A549 (cell line): ENCODE data around the gene SLC4A4. TPM values are rescaled to one million over a fixed set of nuclear protein-coding genes. Genes with fewer than 3 reads are reported as not detected.

ENCODE experiments used
- ATAC-seq, 2 experiments: fragments of 200-7000 bp in 1 of 2; fragments of >200 bp in 1 of 2; cut with Nextera tagmentation in 1 of 2; cut with Tn5 transposase in 1 of 2; 3 replicates each; pipeline versions ENCODE4 v1.8.0 to v1.9.1; 2018 to 2020; ENCODE audit warnings: mild to moderate bottlenecking in 1 of 2, moderate library complexity in 1 of 2
- CTCF ChIA-PET: fragments of 300-600 bp; sonication (Branson Sonifier 250); formaldehyde crosslinking; extraction: SDS; loops from one replicate; lab custom pipeline; 2021; ENCODE audit warnings: antibody characterized with exemption, inconsistent platforms; lab: Yijun Ruan, JAX
- POLR2A ChIA-PET: fragments of 350-600 bp; formaldehyde crosslinking; extraction: SDS; loops from one replicate; lab custom pipeline; 2021; ENCODE audit warnings: antibody characterized with exemption, inconsistent platforms; lab: Yijun Ruan, JAX
- DNase-seq, 2 experiments: peaks; one replicate each; pipeline versions ENCODE4 v3.0.0 to v3.0.0-alpha.2; 2011 to 2016; ENCODE audit warnings: low read depth in 1 of 2, low spot score in 1 of 2
- FAIRE-seq: peaks from 2 replicates; lab custom pipeline; 2011; peaks lifted over from hg19 to GRCh38; lab: Jason Lieb, UNC
- H3K27ac ChIP-seq, 2 experiments: fragments of >200 bp; sonication (Bioruptor Twin); formaldehyde crosslinking; 3 replicates each; pipeline ENCODE4 v1.5.1; 2016 to 2017
- H3K4me1 ChIP-seq: fragments of >200 bp; sonication (Bioruptor Twin); formaldehyde crosslinking; 3 replicates; pipeline ENCODE4 v1.6.1; 2016
- H3K4me2 ChIP-seq: fragments of >200 bp; sonication (Bioruptor Twin); formaldehyde crosslinking; 3 replicates; pipeline ENCODE4 v1.6.1; 2016
- H3K4me3 ChIP-seq: fragments of >200 bp; sonication (Bioruptor Twin); formaldehyde crosslinking; 3 replicates; pipeline ENCODE4 v1.5.1; 2016
- H3K9me3 ChIP-seq: fragments of >200 bp; sonication (Bioruptor Twin); formaldehyde crosslinking; 3 replicates; pipeline ENCODE4 v1.6.1; 2016
- CHD2 ChIP-seq: fragments of 150-350 bp; IDR thresholded peaks from 2 replicates; pipeline ENCODE4 v1.6.1; 2014; ENCODE audit warnings: low read length; ENCODE audit not compliant: partially characterized antibody
- CTCF ChIP-seq: fragments of >200 bp; sonication (Bioruptor Twin); formaldehyde crosslinking; IDR thresholded peaks from 3 replicates; pipeline ENCODE4 v1.5.1; 2016
- E2F6 ChIP-seq: IDR thresholded peaks from 2 replicates; pipeline ENCODE4 v1.6.1; 2012; ENCODE audit warnings: low read depth, borderline replicate concordance
- EP300 ChIP-seq, 2 experiments: fragments of >200 bp; sonication (Bioruptor Twin); formaldehyde crosslinking; IDR thresholded peaks; 2 replicates in 1 of 2; 3 replicates in 1 of 2; pipeline ENCODE4 v1.6.1; 2016 to 2017
- ESRRA ChIP-seq: fragments of 150-350 bp; IDR thresholded peaks from 2 replicates; pipeline ENCODE4 v1.6.1; 2014; ENCODE audit warnings: mild to moderate bottlenecking, low read length, borderline replicate concordance
- FOSB ChIP-seq: fragments of 250-450 bp; sonication (Bioruptor Pico); IDR thresholded peaks from 2 replicates; pipeline ENCODE4 v1.5.0; 2020; ENCODE audit warnings: mild to moderate bottlenecking, moderate library complexity
- FOSL2 ChIP-seq, 2 experiments: fragments of 450-650 bp in 1 of 2; fragments of >200 bp in 1 of 2; sonication (Bioruptor Twin) in 1 of 2; formaldehyde crosslinking; IDR thresholded peaks; 2 replicates each; pipeline versions ENCODE4 v1.5.0 to v1.6.1; 2016 to 2020; ENCODE audit warnings: mild to moderate bottlenecking in 1 of 2, moderate library complexity in 1 of 2
- HES2 ChIP-seq: fragments of >200 bp; sonication (Bioruptor Twin); formaldehyde crosslinking; IDR thresholded peaks from 2 replicates; pipeline ENCODE4 v1.6.1; 2016
- HOXA7 ChIP-seq: fragments of 250-450 bp; sonication (Bioruptor Pico); IDR thresholded peaks from 2 replicates; pipeline ENCODE4 v1.5.0; 2020; ENCODE audit warnings: mild to moderate bottlenecking, moderate library complexity
- HOXB5 ChIP-seq: fragments of 250-450 bp; sonication (Bioruptor Pico); IDR thresholded peaks from 2 replicates; pipeline ENCODE4 v1.5.0; 2020; ENCODE audit warnings: mild to moderate bottlenecking, moderate library complexity
- JUN ChIP-seq, 2 experiments: fragments of >200 bp; sonication (Bioruptor Twin); formaldehyde crosslinking; IDR thresholded peaks; 2 replicates in 1 of 2; 3 replicates in 1 of 2; pipeline ENCODE4 v1.6.1; 2016 to 2017
- MAFK ChIP-seq: fragments of 450-650 bp; IDR thresholded peaks from 2 replicates; pipeline ENCODE4 v1.6.1; 2014; ENCODE audit not compliant: partially characterized antibody
- MAZ ChIP-seq: fragments of 150-350 bp; IDR thresholded peaks from 2 replicates; pipeline ENCODE4 v1.6.1; 2014; ENCODE audit warnings: antibody characterized with exemption, low read depth, low read length, borderline replicate concordance
- MYC ChIP-seq: IDR thresholded peaks from 2 replicates; pipeline ENCODE4 v1.6.1; 2012; ENCODE audit warnings: mild to moderate bottlenecking, inconsistent platforms, low read length, improper control_type of control experiment, borderline replicate concordance
- NFE2L2 ChIP-seq: fragments of 150-350 bp; conservative IDR thresholded peaks from 2 replicates; pipeline ENCODE4 v1.6.1; 2014; ENCODE audit warnings: low read length
- NPAS2 ChIP-seq: fragments of 250-450 bp; sonication (Bioruptor Pico); IDR thresholded peaks from 2 replicates; pipeline ENCODE4 v1.8.0; 2022; ENCODE audit warnings: mild to moderate bottlenecking, moderate library complexity, borderline replicate concordance
- NR3C1 ChIP-seq: fragments of >200 bp; sonication (Bioruptor Twin); formaldehyde crosslinking; IDR thresholded peaks from 3 replicates; pipeline ENCODE4 v1.6.1; 2017
- PHF8 ChIP-seq: fragments of 200-600 bp; sonication (generic); IDR thresholded peaks from 2 replicates; pipeline ENCODE4 v1.6.1; 2016; ENCODE audit warnings: low read depth, mild to moderate bottlenecking, antibody characterized with exemption, moderate library complexity, borderline replicate concordance
- RAD21 ChIP-seq, 2 experiments: fragments of >200 bp in 1 of 2; sonication (Bioruptor Twin) in 1 of 2; formaldehyde crosslinking in 1 of 2; IDR thresholded peaks in 1 of 2; conservative IDR thresholded peaks in 1 of 2; 2 replicates in 1 of 2; 3 replicates in 1 of 2; pipeline ENCODE4 v1.6.1; 2012 to 2018; ENCODE audit warnings: inconsistent platforms in 1 of 2
- RFX5 ChIP-seq: fragments of 450-650 bp; IDR thresholded peaks from 2 replicates; pipeline ENCODE4 v1.7.1; 2014; ENCODE audit warnings: antibody characterized with exemption, mild to moderate bottlenecking, moderate library complexity
- SREBF2 ChIP-seq: fragments of 450-650 bp; IDR thresholded peaks from 2 replicates; pipeline ENCODE4 v1.6.1; 2014; ENCODE audit warnings: mild to moderate bottlenecking, moderate library complexity
- USF2 ChIP-seq: fragments of 450-650 bp; IDR thresholded peaks from 2 replicates; pipeline ENCODE4 v1.6.1; 2014; ENCODE audit warnings: antibody characterized with exemption
- ZC3H11A ChIP-seq: fragments of 450-650 bp; IDR thresholded peaks from 2 replicates; pipeline ENCODE4 v1.6.1; 2014; ENCODE audit warnings: antibody characterized with exemption, mild to moderate bottlenecking
- ZSCAN20 ChIP-seq: fragments of 250-450 bp; sonication (Bioruptor Pico); IDR thresholded peaks from 2 replicates; pipeline ENCODE4 v1.8.0; 2022; ENCODE audit warnings: mild to moderate bottlenecking, moderate library complexity
- WGBS: methylation state at CpG from one replicate; pipeline ENCODE4 v1.1.6; 2017; ENCODE audit errors: missing lambda C conversion rate; 5-methylcytosine and 5-hydroxymethylcytosine counted together
- polyA plus RNA-seq, 4 experiments: library from polyadenylated mRNA; depleted of rRNA in 3 of 4; stranded (reverse); fragments of >200 nt; fragmentation: RNase III in 1 of 4; extraction: RNeasy Plus Mini Kit Qiagen cat#74134 plus additional on column Dnase treatment in 1 of 4; gene quantifications; 2 replicates in 3 of 4; 3 replicates in 1 of 4; pipeline ENCODE4 v1.2.3, GENCODE V29; 2011 to 2017
- TF ChIP-seq, protein P1 (sequence below): fragments of 150-350 bp; IDR thresholded peaks from 2 replicates; pipeline ENCODE4 v1.6.1; 2014; ENCODE audit warnings: low read depth, mild to moderate bottlenecking, low read length

The SLC4A4 gene
- polyA plus RNA-seq, 2 of the 4 experiments (the other 2 are of a cell fraction) = 1.8 to 2.9 TPM

- Histone ChIP-seq H3K27ac (no peak overlapping the region), H3K9me3 (no peaks in the 10 kb centered on the region), H3K4me3 (no peak overlapping the region), H3K4me1 (no peaks in the 10 kb centered on the region), H3K4me2 (no peak overlapping the region)
- TF ChIP-seq PHF8 (no peak), MAZ (no peak), CTCF (no peak), MYC (no peak), HOXB5 (CRISPR knock-in tag) (no peak), EP300 (IDR thresholded peaks at IDR 0.05) (no peak), USF2 (no peak), HES2 (no peak), RFX5 (no peak)
- no peak for ATAC-seq
- CTCF ChIA-PET = no interaction called here
- no peak for FAIRE-seq
- WGBS = 54% methylated on average over 2 of the region's 2 CpGs
- no peak for DNase-seq
- POLR2A ChIA-PET = no interaction called here
Observed at GRCh38 chr4:71444395-71444794, 105.6 kb downstream of the SLC4A4 start.

DNA sequence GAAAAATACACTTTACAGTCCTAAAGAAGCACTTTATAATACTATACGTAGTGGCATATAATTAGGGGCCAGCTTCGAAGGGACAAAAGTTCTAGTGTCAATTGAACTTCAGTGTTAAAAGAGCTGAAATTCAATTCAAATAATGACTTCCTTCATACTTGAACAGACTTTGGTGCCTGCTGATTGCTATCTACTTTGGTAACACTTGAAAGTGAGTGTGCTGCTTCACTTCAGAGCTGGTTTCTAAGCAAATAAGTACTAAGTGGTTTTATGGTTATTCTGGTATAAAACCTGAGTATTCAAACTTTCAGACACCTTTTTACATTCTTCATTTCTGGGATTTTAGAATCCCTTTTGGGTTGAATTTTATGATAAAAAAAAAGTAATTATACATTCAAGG is 107.0 kb downstream of the SLC4A4 start:
- DNase-seq = no peak
- no peak overlapping the region for H3K4me3 ChIP-seq
- no peak for FAIRE-seq
- ChIA-PET CTCF (no interaction called here), POLR2A (no interaction called here)
- no peak for ATAC-seq
- no peaks in the 10 kb centered on the region for H3K9me3 ChIP-seq
- no peaks in the 10 kb centered on the region for H3K4me1 ChIP-seq
- no peak overlapping the region for H3K4me2 ChIP-seq
- H3K27ac ChIP-seq = no peak overlapping the region
- TF ChIP-seq RFX5 (no peak), CTCF (no peak), FOSB (no peak), ZC3H11A (no peak), NPAS2 (CRISPR knock-in tag) (no peak), ZSCAN20 (no peak), SREBF2 (no peak)
- TF ChIP-seq, protein P1, sequence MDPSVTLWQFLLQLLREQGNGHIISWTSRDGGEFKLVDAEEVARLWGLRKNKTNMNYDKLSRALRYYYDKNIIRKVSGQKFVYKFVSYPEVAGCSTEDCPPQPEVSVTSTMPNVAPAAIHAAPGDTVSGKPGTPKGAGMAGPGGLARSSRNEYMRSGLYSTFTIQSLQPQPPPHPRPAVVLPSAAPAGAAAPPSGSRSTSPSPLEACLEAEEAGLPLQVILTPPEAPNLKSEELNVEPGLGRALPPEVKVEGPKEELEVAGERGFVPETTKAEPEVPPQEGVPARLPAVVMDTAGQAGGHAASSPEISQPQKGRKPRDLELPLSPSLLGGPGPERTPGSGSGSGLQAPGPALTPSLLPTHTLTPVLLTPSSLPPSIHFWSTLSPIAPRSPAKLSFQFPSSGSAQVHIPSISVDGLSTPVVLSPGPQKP = no peak
- WGBS = 85% methylated on average over 2 of the region's 2 CpGs

DNA sequence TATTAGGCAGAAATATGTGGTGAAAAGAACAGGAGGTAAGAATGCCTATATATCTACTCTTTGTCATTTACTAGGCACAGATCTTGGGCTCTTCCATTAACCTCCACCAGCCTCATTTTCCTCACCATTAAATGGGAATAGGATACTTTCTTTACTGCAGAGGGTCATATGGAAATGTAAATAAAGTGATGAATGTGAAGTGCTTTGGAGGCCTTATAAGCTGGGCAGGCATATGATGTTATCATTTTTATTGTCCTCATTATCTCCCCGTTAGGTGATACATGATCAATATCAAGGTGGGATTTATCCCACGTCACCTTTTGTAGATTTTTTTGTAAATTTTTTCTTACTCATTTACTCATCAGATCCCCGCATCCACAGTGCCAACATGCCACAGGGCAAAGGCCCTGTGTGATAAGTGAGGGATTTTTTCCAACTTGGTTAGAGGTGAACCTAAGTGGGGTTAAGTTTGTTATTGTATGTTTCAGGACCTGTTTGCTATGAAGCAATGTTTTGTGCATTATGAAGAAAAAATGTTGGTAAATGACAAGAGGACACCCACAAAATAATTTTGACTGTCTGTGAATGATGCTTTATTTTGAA is 107.8 kb downstream of the SLC4A4 start:
- Histone ChIP-seq H3K9me3 (no peaks in the 10 kb centered on the region), H3K4me1 (no peaks in the 10 kb centered on the region), H3K27ac (no peak overlapping the region), H3K4me3 (no peak overlapping the region), H3K4me2 (no peak overlapping the region)
- no peak for FAIRE-seq
- POLR2A ChIA-PET = no interaction called here
- no peak for DNase-seq
- no peak for ATAC-seq
- CTCF ChIA-PET = no interaction called here
- 86% methylated on average over 3 of the region's 3 CpGs for WGBS
- no peak for TF ChIP-seq JUN (IDR thresholded peaks at IDR 0.05)
- no peak for TF ChIP-seq RAD21 (conservative IDR thresholded peaks at IDR 0.05 in 1 of 2, IDR thresholded peaks at IDR 0.05 in 1 of 2)
- no peak for TF ChIP-seq MAFK
- TF ChIP-seq FOSB = no peak
- no peak for TF ChIP-seq HOXA7 (CRISPR knock-in tag)
- no peak for TF ChIP-seq ESRRA
- no peak for TF ChIP-seq FOSL2 (IDR thresholded peaks at IDR 0.05)
- no peak for TF ChIP-seq FOSL2 (CRISPR knock-in tag; IDR thresholded peaks at IDR 0.05)
- TF ChIP-seq NFE2L2 = no peak
- no peak for TF ChIP-seq CTCF
- TF ChIP-seq CHD2 = no peak
- no peak for TF ChIP-seq NR3C1
- no peak for TF ChIP-seq E2F6
